Measurements from ENCODE around the gene ZNF319. TPM values are rescaled to one million over a fixed set of nuclear protein-coding genes. Genes with fewer than 3 reads are reported as not detected.

Gene ZNF319
- total RNA-seq, 1 donor: 4.8 TPM

- no peak for TF ChIP-seq CTCF (IDR thresholded peaks at IDR 0.05; ENCODE audit: insufficient read depth, low read length)
- no peak overlapping the region for H3K4me3 ChIP-seq (ENCODE audit: low read depth, low read length)
- DNase-seq (ENCODE audit: low read depth): no peak
Observed at GRCh38 chr16:57997528-57998265, 2.8 kb downstream of the ZNF319 start.

- TF ChIP-seq CTCF (IDR thresholded peaks at IDR 0.05; ENCODE audit: insufficient read depth, low read length): no peak
- DNase-seq (ENCODE audit: low read depth): no peak
Observed at GRCh38 chr16:57997176-57997527, 3.3 kb downstream of the ZNF319 start.

DNA sequence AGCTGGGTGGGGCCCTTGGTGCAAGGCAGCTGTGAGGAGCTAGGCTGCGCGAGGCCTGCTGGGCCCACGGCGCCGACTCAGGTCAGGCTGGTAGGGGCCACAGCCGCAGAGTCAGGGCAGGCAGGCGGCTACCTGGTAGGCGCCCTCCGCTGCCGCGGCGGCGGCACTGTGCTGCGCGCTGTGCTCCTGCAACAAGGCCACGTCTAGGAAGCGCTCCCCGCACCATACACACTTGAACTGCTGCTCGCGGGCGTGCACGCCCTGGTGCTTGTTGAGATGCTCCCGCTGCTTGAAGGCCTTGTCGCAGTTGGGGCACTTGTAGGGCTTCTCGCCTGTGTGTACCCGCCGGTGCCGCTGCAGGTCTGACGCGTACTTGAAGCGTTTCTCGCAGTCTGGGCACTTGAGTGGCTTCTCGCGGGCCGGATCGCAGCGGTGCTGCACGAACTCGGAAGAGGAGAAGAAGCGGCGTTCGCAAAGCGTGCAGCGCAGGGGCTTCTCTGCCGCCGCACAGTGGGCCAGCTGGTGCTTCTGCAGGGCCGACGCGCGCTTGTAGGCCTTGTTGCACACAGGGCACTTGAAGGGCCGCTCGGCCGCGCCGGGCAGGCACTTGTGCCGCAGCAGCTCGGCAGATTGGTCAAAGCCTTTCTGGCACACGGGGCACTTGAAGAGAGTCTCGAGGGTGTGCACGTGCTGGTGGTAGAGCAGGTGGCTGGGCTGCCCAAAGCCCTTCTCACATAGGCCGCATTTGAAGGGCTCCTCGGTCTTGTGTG, 3.9 kb downstream of the ZNF319 start:
- DNase-seq (ENCODE audit: low read depth): no peak
- no peak overlapping the region for H3K4me3 ChIP-seq (ENCODE audit: low read depth, low read length)
- TF ChIP-seq CTCF (IDR thresholded peaks at IDR 0.05; ENCODE audit: insufficient read depth, low read length): no peak

More at GRCh38 chr16:57997176-57997527, 3.3 kb downstream of the ZNF319 start:
- no peak overlapping the region for H3K4me3 ChIP-seq (ENCODE audit: low read depth, low read length)

DNA sequence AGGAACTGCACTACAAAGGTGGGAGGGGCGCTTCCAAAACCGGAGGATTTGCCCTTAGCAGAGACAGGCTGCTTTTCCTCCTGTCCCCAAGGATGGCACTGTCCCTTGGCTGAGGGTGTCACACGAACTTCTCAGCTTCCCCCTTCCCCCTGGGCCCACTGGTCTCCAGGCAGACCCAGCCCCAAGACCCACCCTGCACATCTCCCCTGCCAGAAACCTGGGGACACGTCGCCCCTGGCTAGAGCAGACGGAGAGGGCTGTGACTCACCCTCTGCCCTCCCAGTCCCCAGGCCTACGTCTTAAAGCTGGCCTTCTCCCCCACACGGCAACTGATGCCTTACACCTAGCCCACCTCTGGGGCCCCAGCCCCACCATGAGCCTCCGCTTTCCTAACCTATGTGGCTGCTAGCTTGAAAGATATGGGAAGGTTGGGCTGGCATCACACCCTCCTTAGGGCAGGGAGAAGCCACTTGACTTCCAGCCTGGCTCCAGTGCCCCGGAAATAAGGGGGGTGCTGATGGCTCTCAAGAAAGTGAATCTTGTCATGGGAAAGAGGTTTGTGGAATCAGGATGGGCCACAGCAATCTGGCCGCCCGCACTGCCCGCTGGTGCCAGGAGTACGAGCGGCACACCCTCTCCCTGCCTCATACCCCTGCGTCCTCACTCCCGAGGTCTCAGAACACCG, 4.6 kb downstream of the ZNF319 start:
- H3K4me3 ChIP-seq (ENCODE audit: low read depth, low read length): no peak overlapping the region

DNA sequence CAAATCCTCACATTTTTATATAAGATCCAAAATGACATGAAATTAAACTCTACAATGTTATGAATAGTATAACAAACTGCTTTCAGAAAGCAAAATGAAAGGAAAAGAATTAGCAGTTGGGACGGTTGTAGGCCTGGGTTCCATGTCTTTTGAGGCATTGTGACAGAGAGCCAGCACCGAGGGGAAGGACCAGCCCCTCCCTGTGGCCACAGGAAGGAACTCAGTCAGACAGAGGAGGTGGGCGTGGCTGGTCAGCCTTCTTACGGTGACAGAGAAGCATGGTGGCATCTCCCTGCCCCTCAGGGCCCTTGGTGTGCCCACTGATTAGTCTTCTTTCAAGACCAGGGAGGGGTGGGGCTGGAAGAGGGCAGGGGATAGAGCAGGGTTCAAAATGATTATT, 5.7 kb downstream of the ZNF319 start:
- H3K4me3 ChIP-seq (ENCODE audit: low read depth, low read length): no peak overlapping the region
- DNase-seq (ENCODE audit: low read depth): peak; percentile 11
- TF ChIP-seq CTCF (IDR thresholded peaks at IDR 0.05; ENCODE audit: insufficient read depth, low read length): peak; percentile 43

More for the DNA sequence above, 4.6 kb downstream of the ZNF319 start:
- no peak for DNase-seq (ENCODE audit: low read depth)
- TF ChIP-seq CTCF (IDR thresholded peaks at IDR 0.05; ENCODE audit: insufficient read depth, low read length): no peak

DNA sequence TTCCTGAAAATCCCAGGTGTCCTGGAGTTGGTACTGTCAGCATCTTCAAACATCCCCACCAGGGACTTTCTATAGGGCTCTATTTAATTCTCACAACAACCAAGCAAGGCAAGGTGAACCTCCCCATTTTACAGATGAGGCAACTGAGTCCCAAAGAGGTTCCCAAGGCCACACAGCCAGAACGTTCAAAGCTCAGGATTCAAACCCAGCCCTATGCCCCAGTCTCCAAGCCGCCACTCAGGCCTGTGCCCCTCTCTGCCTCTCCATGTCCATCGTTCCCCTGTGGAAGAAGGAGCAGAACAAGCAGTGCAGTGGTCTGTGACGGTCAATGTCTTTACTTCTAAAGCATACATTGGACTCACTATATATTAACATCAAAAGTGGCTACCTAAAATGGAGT, 6.1 kb downstream of the ZNF319 start:
- DNase-seq (ENCODE audit: low read depth): no peak
- TF ChIP-seq CTCF (IDR thresholded peaks at IDR 0.05; ENCODE audit: insufficient read depth, low read length): no peak
- H3K4me3 ChIP-seq (ENCODE audit: low read depth, low read length): no peak overlapping the region
